ENCODE measurements around the gene NFXL1. TPM values are rescaled to one million over a fixed set of nuclear protein-coding genes. Genes with fewer than 3 reads are reported as not detected.

Gene NFXL1
- total RNA-seq, 4 donors from 2014 or later, result 5.2 to 13.4 (median 7.5) TPM

GRCh38 chr4:47842985-47843384 is 71.4 kb downstream of the NFXL1 start:
- peaks cover 0 to 24% (median 0%) of the 10 kb centered on the region in 3 donors for H3K36me3 ChIP-seq
- no peak overlapping the region for H3K4me3 ChIP-seq
- DNase-seq, result no peak
- H3K27ac ChIP-seq, result no peak overlapping the region
- intact Hi-C loops (cut with DNase I), result no loop called here
- no peaks in the 10 kb centered on the region for H3K27me3 ChIP-seq
- peaks cover 0 to 8% (median 2%) of the 10 kb centered on the region in 3 donors for H3K4me1 ChIP-seq
- TF ChIP-seq POLR2A (IDR thresholded peaks at IDR 0.05), result no peak
- TF ChIP-seq, protein P1, sequence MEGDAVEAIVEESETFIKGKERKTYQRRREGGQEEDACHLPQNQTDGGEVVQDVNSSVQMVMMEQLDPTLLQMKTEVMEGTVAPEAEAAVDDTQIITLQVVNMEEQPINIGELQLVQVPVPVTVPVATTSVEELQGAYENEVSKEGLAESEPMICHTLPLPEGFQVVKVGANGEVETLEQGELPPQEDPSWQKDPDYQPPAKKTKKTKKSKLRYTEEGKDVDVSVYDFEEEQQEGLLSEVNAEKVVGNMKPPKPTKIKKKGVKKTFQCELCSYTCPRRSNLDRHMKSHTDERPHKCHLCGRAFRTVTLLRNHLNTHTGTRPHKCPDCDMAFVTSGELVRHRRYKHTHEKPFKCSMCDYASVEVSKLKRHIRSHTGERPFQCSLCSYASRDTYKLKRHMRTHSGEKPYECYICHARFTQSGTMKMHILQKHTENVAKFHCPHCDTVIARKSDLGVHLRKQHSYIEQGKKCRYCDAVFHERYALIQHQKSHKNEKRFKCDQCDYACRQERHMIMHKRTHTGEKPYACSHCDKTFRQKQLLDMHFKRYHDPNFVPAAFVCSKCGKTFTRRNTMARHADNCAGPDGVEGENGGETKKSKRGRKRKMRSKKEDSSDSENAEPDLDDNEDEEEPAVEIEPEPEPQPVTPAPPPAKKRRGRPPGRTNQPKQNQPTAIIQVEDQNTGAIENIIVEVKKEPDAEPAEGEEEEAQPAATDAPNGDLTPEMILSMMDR (IDR thresholded peaks at IDR 0.05), result no peak
- no peaks in the 10 kb centered on the region for H3K9me3 ChIP-seq

GRCh38 chr4:47840291-47840690 is 74.1 kb downstream of the NFXL1 start:
- DNase-seq, result no peak
- Histone ChIP-seq H3K27ac (no peak overlapping the region), H3K4me1 (peaks cover 17 to 35% (median 20%) of the 10 kb centered on the region in 3 donors), H3K9me3 (no peaks in the 10 kb centered on the region), H3K4me3 (no peak overlapping the region), H3K27me3 (peaks cover 0 to 4% (median 0%) of the 10 kb centered on the region in 4 donors), H3K36me3 (peaks cover 0 to 10% (median 0%) of the 10 kb centered on the region in 3 donors)
- 92 to 94% methylated on average over 1 of the region's 1 CpG for WGBS, 2 donors
- no peak for TF ChIP-seq POLR2A (IDR thresholded peaks at IDR 0.05)
- TF ChIP-seq, protein P1 (IDR thresholded peaks at IDR 0.05), result no peak
- intact Hi-C loops (cut with DNase I), result no loop called here

GRCh38 chr4:47839259-47839658 is 75.1 kb downstream of the NFXL1 start:
- no peak for DNase-seq

GRCh38 chr4:47838445-47838844 is 75.9 kb downstream of the NFXL1 start:
- H3K27me3 ChIP-seq, result peaks cover 0 to 4% (median 0%) of the 10 kb centered on the region in 4 donors
- 43 to 66% methylated on average over 4 of the region's 4 CpGs for WGBS, 2 donors
- no peak for TF ChIP-seq POLR2A (IDR thresholded peaks at IDR 0.05)
- TF ChIP-seq, protein P1 (IDR thresholded peaks at IDR 0.05), result no peak
- peaks cover 0 to 3% (median 0%) of the 10 kb centered on the region in 3 donors for H3K36me3 ChIP-seq
- intact Hi-C loops (cut with DNase I), result loop anchor here (10.0 kb wide), 1 partner anchor 154 kb away; no protein-coding TSS in a partner anchor
- no peak overlapping the region for H3K4me3 ChIP-seq
- H3K9me3 ChIP-seq, result no peaks in the 10 kb centered on the region
- H3K27ac ChIP-seq, result no peak overlapping the region
- DNase-seq, result no peak
- peaks cover 17 to 35% (median 20%) of the 10 kb centered on the region in 3 donors for H3K4me1 ChIP-seq

More at GRCh38 chr4:47839259-47839658, 75.1 kb downstream of the NFXL1 start:
- peaks cover 17 to 35% (median 20%) of the 10 kb centered on the region in 3 donors for H3K4me1 ChIP-seq
- peaks cover 0 to 10% (median 0%) of the 10 kb centered on the region in 3 donors for H3K36me3 ChIP-seq
- intact Hi-C loops (cut with DNase I), result loop anchor here (10.0 kb wide), 1 partner anchor 154 kb away; no protein-coding TSS in a partner anchor
- no peak overlapping the region for H3K27ac ChIP-seq
- TF ChIP-seq POLR2A (IDR thresholded peaks at IDR 0.05), result no peak
- TF ChIP-seq, protein P1 (IDR thresholded peaks at IDR 0.05), result peak in 3 of 6 experiments; percentile 4 to 34 (median 11)
- no peaks in the 10 kb centered on the region for H3K9me3 ChIP-seq
- H3K4me3 ChIP-seq, result no peak overlapping the region
- H3K27me3 ChIP-seq, result peaks cover 0 to 4% (median 0%) of the 10 kb centered on the region in 4 donors
- 67 to 77% methylated on average over 5 of the region's 5 CpGs for WGBS, 2 donors

GRCh38 chr4:47837908-47838294 is 76.5 kb downstream of the NFXL1 start, which contains the start of gene CORIN:
Gene CORIN, minus strand, starts transcription at chr4:47838067. Its CDS starts 118 bp downstream, at chr4:47837949.
- Histone ChIP-seq H3K27ac (peak within 1 kb of the TSS in 1 of 4 donors; percentile 16), H3K27me3 (peaks cover 0 to 5% (median 0%) of the 10 kb centered on the region in 4 donors), H3K4me1 (peaks cover 17 to 35% (median 20%) of the 10 kb centered on the region in 3 donors), H3K36me3 (no peaks in the 10 kb centered on the region), H3K9me3 (no peaks in the 10 kb centered on the region), H3K4me3 (peak within 1 kb of the TSS; percentile 38 to 71 (median 49))
- WGBS, 2 donors, result 5 to 11% methylated on average over 16 of the region's 16 CpGs
- DNase-seq, result no peak
- intact Hi-C loops (cut with DNase I), result loop anchor here (10.0 kb wide), 1 partner anchor 153 kb away; no protein-coding TSS in a partner anchor
- TF ChIP-seq POLR2A (IDR thresholded peaks at IDR 0.05), result no peak
- TF ChIP-seq, protein P1 (IDR thresholded peaks at IDR 0.05), result no peak
